Osteocyte (in vitro differentiated cells): ENCODE measurements around the gene CATSPERZ. TPM values are rescaled to one million over a fixed set of nuclear protein-coding genes. Genes with fewer than 3 reads are reported as not detected.

Experiments used
- DNase-seq: peaks from one replicate; pipeline ENCODE4 v3.0.0; 2021; ENCODE audit warnings: mixed read lengths; ENCODE audit not compliant: unreplicated experiment; ENCODE audit errors: extremely low spot score
- H3K27ac Mint-ChIP-seq: one replicate; pipeline ENCODE4 v1.8.0; 2021; ENCODE audit warnings: mild to moderate bottlenecking, mixed read lengths; ENCODE audit not compliant: unreplicated experiment
- H3K27me3 Mint-ChIP-seq: one replicate; pipeline ENCODE4 v1.8.0; 2021; ENCODE audit warnings: mixed read lengths; ENCODE audit not compliant: unreplicated experiment
- H3K36me3 Mint-ChIP-seq: one replicate; pipeline ENCODE4 v1.8.0; 2021; ENCODE audit warnings: mixed read lengths; ENCODE audit not compliant: unreplicated experiment
- H3K4me1 Mint-ChIP-seq: one replicate; pipeline ENCODE4 v1.8.0; 2021; ENCODE audit warnings: mixed read lengths; ENCODE audit not compliant: unreplicated experiment
- H3K4me3 Mint-ChIP-seq: one replicate; pipeline ENCODE4 v1.8.0; 2021; ENCODE audit warnings: mild to moderate bottlenecking, moderate library complexity, mixed read lengths; ENCODE audit not compliant: unreplicated experiment
- H3K9me3 Mint-ChIP-seq: one replicate; pipeline ENCODE4 v1.8.0; 2021; ENCODE audit warnings: mixed read lengths; ENCODE audit not compliant: unreplicated experiment
- total RNA-seq: library from RNA; stranded (reverse); gene quantifications from 2 replicates; pipeline ENCODE4 v1.2.1, GENCODE V29; 2021
- TF ChIP-seq, protein P1 (sequence below): fragments of 200-600 bp; sonication (generic); IDR thresholded peaks from 2 replicates; pipeline ENCODE4 v1.5.0; 2021; ENCODE audit warnings: antibody characterized with exemption, mild to moderate bottlenecking, moderate library complexity

CATSPERZ gene
- total RNA-seq, 1 donor from 2014 or later, result not detected

- H3K27me3 Mint-ChIP-seq, result no peaks in the 10 kb centered on the region
- no peaks in the 10 kb centered on the region for H3K9me3 Mint-ChIP-seq
- TF ChIP-seq, protein P1, sequence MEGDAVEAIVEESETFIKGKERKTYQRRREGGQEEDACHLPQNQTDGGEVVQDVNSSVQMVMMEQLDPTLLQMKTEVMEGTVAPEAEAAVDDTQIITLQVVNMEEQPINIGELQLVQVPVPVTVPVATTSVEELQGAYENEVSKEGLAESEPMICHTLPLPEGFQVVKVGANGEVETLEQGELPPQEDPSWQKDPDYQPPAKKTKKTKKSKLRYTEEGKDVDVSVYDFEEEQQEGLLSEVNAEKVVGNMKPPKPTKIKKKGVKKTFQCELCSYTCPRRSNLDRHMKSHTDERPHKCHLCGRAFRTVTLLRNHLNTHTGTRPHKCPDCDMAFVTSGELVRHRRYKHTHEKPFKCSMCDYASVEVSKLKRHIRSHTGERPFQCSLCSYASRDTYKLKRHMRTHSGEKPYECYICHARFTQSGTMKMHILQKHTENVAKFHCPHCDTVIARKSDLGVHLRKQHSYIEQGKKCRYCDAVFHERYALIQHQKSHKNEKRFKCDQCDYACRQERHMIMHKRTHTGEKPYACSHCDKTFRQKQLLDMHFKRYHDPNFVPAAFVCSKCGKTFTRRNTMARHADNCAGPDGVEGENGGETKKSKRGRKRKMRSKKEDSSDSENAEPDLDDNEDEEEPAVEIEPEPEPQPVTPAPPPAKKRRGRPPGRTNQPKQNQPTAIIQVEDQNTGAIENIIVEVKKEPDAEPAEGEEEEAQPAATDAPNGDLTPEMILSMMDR, result no peak
- no peak for DNase-seq
- H3K4me3 Mint-ChIP-seq, result no peak overlapping the region
- H3K4me1 Mint-ChIP-seq, result peaks cover 26% of the 10 kb centered on the region
- H3K36me3 Mint-ChIP-seq, result peaks cover 4% of the 10 kb centered on the region
- peak overlapping the region; percentile 99 for H3K27ac Mint-ChIP-seq
These were observed 32.8 kb upstream of the CATSPERZ start for GRCh38 chr11:64267207-64267945.

DNA sequence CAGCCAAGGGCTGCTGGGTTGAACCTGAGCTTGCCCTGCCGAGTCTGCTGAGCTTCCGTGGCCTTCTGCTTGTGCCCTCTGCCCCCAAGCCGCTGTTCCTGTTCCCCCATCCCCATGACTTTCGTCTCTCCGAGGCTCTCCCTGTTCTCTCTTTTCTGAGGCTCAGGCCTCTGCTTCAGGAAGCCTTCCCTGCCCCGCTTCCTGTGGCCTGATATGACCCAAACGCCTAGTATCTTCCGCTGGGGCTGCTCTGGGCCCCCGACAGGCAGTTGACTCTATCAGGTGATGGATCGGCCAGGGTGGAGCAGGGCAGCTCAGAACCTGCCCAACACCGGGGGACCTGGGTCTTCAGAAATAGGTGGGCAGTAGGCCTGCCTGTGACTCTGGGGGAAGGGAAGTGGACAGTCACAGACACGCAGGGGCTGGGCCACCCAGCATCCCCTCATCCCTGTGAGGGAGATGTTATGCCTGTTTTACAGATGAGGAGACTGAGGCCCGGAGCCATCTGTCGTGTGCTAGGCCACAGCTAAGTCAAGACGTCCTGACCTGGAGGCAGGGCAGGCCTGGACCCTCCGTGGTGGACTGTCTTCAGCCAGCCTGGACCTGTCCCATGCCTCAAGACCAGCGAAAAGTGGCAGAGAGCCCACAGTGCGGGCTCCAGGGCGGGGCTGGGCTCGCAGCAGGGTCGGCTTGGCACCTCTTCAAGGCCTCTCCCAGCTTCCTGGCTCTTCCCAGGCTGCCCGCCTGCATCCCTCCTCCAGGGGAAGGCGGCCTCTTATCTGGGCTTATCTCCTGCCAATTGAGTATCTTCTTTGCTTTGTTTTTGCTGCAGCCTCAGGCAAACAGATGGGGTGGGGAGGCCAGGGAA lies 31.9 kb upstream of the CATSPERZ start:
- Mint-ChIP-seq H3K9me3 (no peaks in the 10 kb centered on the region), H3K4me3 (peak overlapping the region; percentile 96), H3K4me1 (peaks cover 23% of the 10 kb centered on the region), H3K27ac (peak overlapping the region; percentile 99), H3K36me3 (peaks cover under 1% of the 10 kb centered on the region), H3K27me3 (no peaks in the 10 kb centered on the region)
- DNase-seq, result no peak
- TF ChIP-seq, protein P1, result no peak

- no peaks in the 10 kb centered on the region for H3K36me3 Mint-ChIP-seq
- peak overlapping the region; percentile 96 for H3K4me3 Mint-ChIP-seq
- no peaks in the 10 kb centered on the region for H3K9me3 Mint-ChIP-seq
- H3K4me1 Mint-ChIP-seq, result peaks cover 22% of the 10 kb centered on the region
- DNase-seq, result no peak
- TF ChIP-seq, protein P1, result no peak
- H3K27me3 Mint-ChIP-seq, result no peaks in the 10 kb centered on the region
- peak overlapping the region; percentile 99 for H3K27ac Mint-ChIP-seq
These were observed 31.1 kb upstream of the CATSPERZ start for GRCh38 chr11:64268893-64269539.

DNA sequence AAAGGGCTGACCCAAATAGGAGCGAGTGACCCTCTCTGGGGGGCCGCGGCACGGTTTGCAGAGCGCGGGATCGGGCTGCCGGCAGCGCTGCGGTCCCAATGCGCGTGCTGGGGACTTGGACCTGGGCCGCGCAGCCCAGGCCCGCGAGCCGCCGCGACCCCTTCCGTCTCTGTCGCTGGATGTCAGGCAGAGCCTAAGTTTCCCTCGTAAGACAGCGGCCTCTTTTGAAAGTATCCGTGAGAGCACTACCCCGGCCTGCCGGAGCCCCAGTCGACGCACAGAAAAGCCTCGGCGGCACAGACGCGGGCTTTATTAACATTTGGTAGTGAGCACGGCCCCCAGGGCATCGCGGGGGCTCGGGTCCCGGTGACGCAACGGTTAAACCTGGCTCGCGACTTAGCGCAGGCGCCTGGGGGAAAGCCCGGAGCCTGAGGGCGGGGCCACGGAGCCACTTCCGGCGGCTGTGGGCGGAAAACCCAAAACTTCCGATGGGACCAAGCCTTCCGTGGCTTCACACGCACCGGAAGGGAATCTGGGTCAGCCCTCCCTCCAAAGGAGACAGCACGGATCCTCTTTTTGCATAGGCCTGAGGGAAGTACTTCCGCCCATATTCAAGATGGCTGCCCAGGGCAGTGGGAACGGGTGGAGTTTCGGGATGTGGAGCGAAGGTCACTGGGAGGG lies 30.5 kb upstream of the CATSPERZ start:
- Mint-ChIP-seq H3K9me3 (no peaks in the 10 kb centered on the region), H3K27me3 (no peaks in the 10 kb centered on the region), H3K4me1 (peaks cover 22% of the 10 kb centered on the region), H3K27ac (peak overlapping the region; percentile 99), H3K36me3 (no peaks in the 10 kb centered on the region), H3K4me3 (peak overlapping the region; percentile 96)
- DNase-seq, result peak; percentile 99
- TF ChIP-seq, protein P1, result peak; percentile 36
